Activated naive CD8-positive, alpha-beta T cell treated with anti-CD3 and anti-CD28 coated beads for 36 hours (primary cell): ENCODE results near the gene CCNG2. TPM values are rescaled to one million over a fixed set of nuclear protein-coding genes. Genes with fewer than 3 reads are reported as not detected.

ENCODE experiments used
- DNase-seq: peaks from one replicate; pipeline ENCODE4 v3.0.0; 2021
- H3K27ac Mint-ChIP-seq: one replicate; pipeline ENCODE4 v1.8.0; 2022; ENCODE audit warnings: mild to moderate bottlenecking, moderate library complexity, mixed read lengths
- H3K27me3 Mint-ChIP-seq: one replicate; pipeline ENCODE4 v1.8.0; 2022; ENCODE audit warnings: mild to moderate bottlenecking, mixed read lengths
- H3K36me3 Mint-ChIP-seq: one replicate; pipeline ENCODE4 v1.8.0; 2021; ENCODE audit warnings: mild to moderate bottlenecking, mixed read lengths
- H3K4me1 Mint-ChIP-seq: one replicate; pipeline ENCODE4 v1.8.0; 2021; ENCODE audit warnings: mixed read lengths
- H3K4me3 Mint-ChIP-seq: one replicate; pipeline ENCODE4 v1.8.0; 2022; ENCODE audit warnings: mild to moderate bottlenecking, moderate library complexity, mixed read lengths
- H3K9me3 Mint-ChIP-seq: one replicate; pipeline ENCODE4 v1.8.0; 2022; ENCODE audit warnings: mixed read lengths
- total RNA-seq, 2 experiments: library from RNA; stranded (reverse); gene quantifications; one replicate each; pipeline ENCODE4 v1.2.3, GENCODE V29; 2021

CCNG2 gene, protein sequence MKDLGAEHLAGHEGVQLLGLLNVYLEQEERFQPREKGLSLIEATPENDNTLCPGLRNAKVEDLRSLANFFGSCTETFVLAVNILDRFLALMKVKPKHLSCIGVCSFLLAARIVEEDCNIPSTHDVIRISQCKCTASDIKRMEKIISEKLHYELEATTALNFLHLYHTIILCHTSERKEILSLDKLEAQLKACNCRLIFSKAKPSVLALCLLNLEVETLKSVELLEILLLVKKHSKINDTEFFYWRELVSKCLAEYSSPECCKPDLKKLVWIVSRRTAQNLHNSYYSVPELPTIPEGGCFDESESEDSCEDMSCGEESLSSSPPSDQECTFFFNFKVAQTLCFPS
- 10 to 100 TPM; 17.4 to 18.7 TPM for total RNA-seq

DNA sequence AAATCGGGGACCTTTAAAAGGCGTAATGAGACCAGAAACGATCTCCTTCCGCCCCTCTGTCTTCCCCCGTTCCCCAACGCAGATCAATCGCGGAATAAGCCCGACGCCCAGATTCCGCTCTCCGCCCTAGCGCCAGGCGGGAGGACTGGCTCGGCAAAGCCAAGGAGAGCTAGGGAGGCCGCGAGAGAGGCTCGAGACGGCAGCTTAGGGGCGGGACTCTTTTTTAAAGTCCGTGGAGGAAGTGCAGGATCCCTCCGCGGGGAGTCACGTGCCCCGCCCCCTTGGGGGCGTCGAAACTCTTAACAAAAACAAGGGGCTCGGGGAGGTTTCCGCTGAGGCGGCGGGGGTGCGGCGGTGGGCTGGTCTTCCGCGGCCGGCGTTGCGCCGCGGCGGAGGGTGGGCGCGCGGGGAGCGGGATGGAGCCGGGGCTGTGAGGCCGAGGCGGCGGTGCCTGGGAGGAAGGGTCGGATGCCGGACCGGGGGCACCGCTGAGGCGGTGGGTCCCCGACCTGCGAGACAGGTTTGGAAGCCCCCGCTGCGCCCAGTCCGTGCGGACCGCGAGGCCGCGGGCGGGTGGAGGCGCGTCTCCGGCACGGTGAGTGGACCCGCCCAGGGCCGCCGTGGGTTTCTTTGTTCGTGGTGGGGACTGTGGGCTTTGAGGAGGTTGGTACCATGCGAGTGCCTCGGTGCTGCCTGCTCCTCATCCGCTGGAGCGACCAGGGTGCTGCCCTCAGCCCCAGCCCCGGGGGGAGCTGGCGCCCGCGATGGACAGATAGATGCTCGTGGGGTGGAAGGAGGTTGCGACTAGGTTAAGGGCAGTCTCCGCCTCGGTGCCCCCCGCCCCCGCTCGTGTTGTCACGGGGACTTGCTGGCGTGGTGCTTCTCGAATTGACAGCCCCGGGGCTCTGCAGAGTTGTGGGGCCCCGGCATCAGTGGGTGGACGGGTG is at the start of gene CCNG2:
Gene CCNG2, plus strand, starts transcription at position 296 of the 947 bp plus-strand sequence. CDS start 1,326 bp downstream, outside the sequence.
- Mint-ChIP-seq H3K27ac (peak within 1 kb of the TSS; percentile 97), H3K9me3 (no peaks in the 10 kb centered on the region)

DNA sequence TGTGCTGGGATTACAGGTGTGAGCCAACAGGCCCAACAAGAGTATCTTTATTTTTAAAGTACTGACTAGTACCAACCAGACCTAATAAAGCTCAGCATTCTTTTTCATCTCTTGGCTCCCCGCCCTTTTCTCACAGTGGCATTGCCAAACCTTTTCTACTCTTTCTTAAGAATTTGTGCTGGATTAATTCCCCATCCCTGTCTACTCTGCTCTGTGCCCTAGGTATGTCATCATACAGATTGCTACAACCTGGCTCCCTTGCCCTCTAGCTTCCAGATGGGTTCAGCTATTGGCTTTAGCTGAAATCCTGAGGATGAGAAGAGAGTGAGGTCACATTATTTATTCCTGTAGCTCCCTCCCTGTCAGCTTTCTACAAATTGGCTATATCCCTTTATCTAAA is 46.3 kb upstream of the CCNG2 start:
- no peaks in the 10 kb centered on the region for H3K36me3 Mint-ChIP-seq
- DNase-seq: no peak
- H3K9me3 Mint-ChIP-seq: no peaks in the 10 kb centered on the region
- no peaks in the 10 kb centered on the region for H3K4me1 Mint-ChIP-seq
- H3K4me3 Mint-ChIP-seq: no peak overlapping the region
- H3K27ac Mint-ChIP-seq: no peak overlapping the region
- H3K27me3 Mint-ChIP-seq: peaks cover 3% of the 10 kb centered on the region

More for the DNA sequence above, at the start of gene CCNG2:
- Mint-ChIP-seq H3K4me3 (peak within 1 kb of the TSS; percentile 98), H3K36me3 (peaks cover 7% of the 10 kb centered on the region), H3K4me1 (peaks cover 25% of the 10 kb centered on the region), H3K27me3 (no peaks in the 10 kb centered on the region)
- peak; percentile 85 for DNase-seq

DNA sequence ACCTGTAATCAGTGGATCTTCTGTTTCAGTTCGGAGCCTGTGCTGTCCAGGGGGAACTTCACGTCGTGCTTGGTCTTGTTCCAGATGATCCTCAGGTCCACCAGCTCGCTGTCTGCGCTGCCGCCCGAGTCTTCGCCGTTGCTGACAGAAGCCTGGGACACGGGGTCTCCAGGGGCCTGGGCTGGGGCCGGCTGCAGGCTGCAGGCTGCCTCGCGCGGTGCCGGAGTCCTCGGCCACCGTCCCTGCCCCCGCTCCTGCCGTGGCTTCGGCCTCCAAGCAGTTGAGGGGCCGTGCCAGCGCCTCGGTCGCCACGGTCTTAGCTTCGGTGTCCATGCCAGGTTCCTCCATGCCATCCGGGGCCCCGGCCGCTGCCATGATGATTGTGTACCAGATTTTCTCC is 43.9 kb upstream of the CCNG2 start:
- no peak for DNase-seq
- H3K27me3 Mint-ChIP-seq: peaks cover 3% of the 10 kb centered on the region
- H3K4me1 Mint-ChIP-seq: no peaks in the 10 kb centered on the region
- no peak overlapping the region for H3K4me3 Mint-ChIP-seq
- H3K27ac Mint-ChIP-seq: no peak overlapping the region
- H3K36me3 Mint-ChIP-seq: no peaks in the 10 kb centered on the region
- H3K9me3 Mint-ChIP-seq: no peaks in the 10 kb centered on the region

DNA sequence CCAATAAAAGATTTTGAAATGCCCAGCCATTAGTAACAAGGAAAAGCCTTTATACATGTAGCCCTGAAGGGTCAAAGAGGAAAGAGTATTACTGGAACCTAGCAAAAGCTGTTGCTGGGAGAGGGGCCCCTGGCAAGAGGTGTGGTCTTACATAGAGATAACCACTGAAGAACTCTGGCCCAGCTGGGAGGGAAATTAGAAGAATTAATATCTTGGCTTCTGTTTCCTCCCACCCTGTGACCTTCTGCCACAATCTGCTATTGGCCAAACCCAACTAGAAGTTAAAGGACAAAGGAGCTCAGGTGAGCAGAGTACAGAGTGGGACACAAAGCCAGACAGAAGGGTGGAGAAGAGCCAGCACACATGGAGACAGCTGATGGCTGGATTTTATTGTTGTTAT is 39.3 kb upstream of the CCNG2 start:
- Mint-ChIP-seq H3K4me3 (no peak overlapping the region), H3K36me3 (no peaks in the 10 kb centered on the region), H3K9me3 (no peaks in the 10 kb centered on the region), H3K27me3 (no peaks in the 10 kb centered on the region), H3K4me1 (no peaks in the 10 kb centered on the region), H3K27ac (no peak overlapping the region)
- DNase-seq: no peak

DNA sequence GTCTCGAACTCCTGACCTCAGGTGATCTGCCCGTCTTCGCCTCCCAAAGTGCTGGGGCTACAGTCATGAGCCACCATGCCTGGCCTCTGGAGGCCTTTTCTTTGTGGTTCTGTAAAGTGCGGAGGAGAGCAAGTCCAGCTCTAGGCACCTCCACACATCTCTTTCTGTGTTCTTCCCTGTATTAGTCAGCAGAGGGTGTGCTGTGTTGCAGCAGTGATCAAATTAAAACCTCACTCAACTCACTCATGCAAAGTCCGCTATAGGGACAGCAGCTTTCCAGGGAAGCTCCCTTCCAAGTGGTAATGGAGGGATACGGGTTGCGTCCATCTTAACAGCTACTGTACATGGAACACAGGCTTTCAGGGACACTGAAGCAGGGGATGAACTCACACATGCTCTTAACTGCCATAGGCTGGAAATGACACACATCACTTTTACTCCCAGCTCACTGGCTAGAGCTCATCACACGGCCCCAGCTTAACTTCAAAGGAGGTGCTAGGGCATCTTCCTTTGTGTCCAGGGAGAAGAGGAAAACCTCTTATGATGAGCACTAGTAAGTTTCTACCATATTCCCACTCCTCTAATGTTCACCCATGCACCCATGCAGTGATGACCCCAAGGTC is 36.0 kb upstream of the CCNG2 start:
- no peak for DNase-seq
- Mint-ChIP-seq H3K4me1 (no peaks in the 10 kb centered on the region), H3K4me3 (no peak overlapping the region), H3K27ac (no peak overlapping the region), H3K27me3 (no peaks in the 10 kb centered on the region), H3K9me3 (no peaks in the 10 kb centered on the region), H3K36me3 (no peaks in the 10 kb centered on the region)

DNA sequence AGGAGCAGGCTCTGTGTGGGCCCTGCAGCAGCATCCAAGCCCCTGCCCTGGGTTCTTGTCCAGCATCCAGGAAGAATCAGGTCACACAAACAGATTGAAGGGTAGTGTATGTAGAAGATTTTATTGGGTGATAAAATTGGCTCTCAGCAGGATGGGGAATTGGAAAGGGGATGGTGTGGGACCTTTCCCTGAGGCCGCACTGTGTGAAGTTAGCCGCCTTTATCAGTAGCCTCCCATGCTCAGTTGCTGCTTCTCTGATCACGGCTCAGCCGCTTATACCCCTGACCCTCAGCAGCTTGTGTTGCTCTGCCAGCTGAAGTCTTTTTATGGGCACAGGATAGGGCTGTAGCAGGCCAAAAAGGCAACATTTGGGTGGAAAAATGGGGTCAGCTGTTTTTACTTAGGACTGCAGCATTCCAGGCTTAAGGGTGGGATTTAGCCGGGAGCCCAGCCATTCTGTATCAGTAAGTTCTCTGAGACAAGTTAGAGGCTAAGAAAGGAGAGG is 35.2 kb upstream of the CCNG2 start:
- Mint-ChIP-seq H3K4me3 (no peak overlapping the region), H3K36me3 (no peaks in the 10 kb centered on the region), H3K9me3 (no peaks in the 10 kb centered on the region), H3K27me3 (no peaks in the 10 kb centered on the region), H3K4me1 (no peaks in the 10 kb centered on the region), H3K27ac (no peak overlapping the region)
- DNase-seq: no peak

DNA sequence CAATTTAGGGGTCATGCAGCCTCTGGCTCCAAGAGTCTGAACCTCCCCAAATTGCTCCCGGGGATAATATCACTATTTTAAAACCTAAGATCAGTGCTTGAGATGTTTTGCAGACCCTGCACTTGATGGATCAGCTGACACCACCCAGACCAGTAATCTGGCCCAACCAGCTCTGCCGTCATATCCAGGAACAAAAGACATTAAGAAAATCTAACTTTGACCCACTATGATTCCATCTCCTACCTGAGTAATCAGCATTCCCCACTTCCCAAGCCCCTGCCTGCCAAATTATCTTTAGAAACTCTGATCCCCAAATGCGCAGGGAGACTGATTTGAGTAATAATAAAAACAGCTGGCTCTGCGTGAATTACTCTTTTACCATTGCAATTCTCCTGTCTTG is 34.4 kb upstream of the CCNG2 start:
- Mint-ChIP-seq H3K4me1 (peaks cover 4% of the 10 kb centered on the region), H3K36me3 (no peaks in the 10 kb centered on the region), H3K27me3 (no peaks in the 10 kb centered on the region), H3K27ac (no peak overlapping the region), H3K4me3 (no peak overlapping the region), H3K9me3 (no peaks in the 10 kb centered on the region)
- no peak for DNase-seq

DNA sequence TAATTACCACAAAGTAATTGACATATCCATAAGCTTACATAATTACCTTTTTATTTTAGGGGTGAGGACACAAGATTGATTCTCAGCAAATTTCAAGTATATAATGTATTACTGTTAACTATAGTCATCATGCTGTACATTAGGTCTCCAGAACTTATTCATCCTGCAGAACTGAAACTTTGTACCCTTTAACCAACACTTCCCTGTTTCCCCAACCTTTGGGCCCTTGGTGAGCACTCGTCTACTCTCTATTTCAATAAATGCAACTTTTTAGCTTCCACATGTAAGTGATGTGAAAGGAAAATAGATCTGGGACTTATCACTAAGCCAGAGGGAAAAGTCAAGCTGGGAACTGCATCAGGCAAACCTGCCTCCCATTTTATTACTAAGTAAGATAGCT is 33.6 kb upstream of the CCNG2 start:
- Mint-ChIP-seq H3K9me3 (no peaks in the 10 kb centered on the region), H3K36me3 (no peaks in the 10 kb centered on the region), H3K27ac (no peak overlapping the region), H3K4me1 (peaks cover 7% of the 10 kb centered on the region), H3K4me3 (no peak overlapping the region), H3K27me3 (no peaks in the 10 kb centered on the region)
- no peak for DNase-seq

DNA sequence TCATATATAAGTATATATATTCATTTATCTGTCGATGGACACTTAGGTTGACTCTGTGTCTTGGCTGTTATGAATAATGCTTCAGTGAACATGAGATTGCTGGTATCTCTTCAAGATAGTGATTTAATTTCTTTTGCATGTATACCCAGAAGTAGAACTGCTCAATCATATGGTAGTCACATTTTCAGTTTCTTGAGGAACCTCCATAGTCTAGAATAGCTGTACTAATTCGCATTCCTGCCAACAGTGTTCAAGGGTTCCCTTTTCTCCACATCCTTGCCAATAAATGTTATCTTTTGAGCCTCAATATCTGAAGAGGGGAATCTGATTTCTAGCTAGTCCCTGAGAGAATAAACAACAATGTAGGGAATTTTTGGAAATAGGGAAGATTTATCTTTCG is 32.4 kb upstream of the CCNG2 start:
- Mint-ChIP-seq H3K27me3 (no peaks in the 10 kb centered on the region), H3K36me3 (no peaks in the 10 kb centered on the region), H3K9me3 (no peaks in the 10 kb centered on the region), H3K27ac (no peak overlapping the region), H3K4me3 (no peak overlapping the region), H3K4me1 (peaks cover 7% of the 10 kb centered on the region)
- no peak for DNase-seq

DNA sequence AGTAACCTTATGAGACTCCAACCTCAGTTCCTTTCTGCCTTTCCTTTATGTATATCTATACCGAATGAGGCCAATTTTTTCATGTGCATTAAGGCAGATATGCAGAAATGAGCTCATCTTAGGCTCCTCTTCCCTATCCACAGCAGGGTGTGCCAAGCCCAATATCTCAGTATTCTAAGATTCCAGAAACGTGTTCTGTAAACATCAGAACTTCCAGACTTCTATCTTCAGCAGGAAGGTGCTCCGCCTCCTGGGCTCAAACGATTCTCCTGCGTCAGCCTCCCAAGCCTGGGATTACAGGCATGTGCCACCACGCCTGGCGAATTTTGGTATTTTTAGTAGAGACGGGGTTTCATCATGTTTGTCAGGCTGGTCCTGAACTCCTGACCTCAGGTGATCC is 31.0 kb upstream of the CCNG2 start:
- no peak for DNase-seq
- H3K4me1 Mint-ChIP-seq: peaks cover 7% of the 10 kb centered on the region
- no peaks in the 10 kb centered on the region for H3K36me3 Mint-ChIP-seq
- no peak overlapping the region for H3K27ac Mint-ChIP-seq
- H3K27me3 Mint-ChIP-seq: no peaks in the 10 kb centered on the region
- no peaks in the 10 kb centered on the region for H3K9me3 Mint-ChIP-seq
- no peak overlapping the region for H3K4me3 Mint-ChIP-seq

DNA sequence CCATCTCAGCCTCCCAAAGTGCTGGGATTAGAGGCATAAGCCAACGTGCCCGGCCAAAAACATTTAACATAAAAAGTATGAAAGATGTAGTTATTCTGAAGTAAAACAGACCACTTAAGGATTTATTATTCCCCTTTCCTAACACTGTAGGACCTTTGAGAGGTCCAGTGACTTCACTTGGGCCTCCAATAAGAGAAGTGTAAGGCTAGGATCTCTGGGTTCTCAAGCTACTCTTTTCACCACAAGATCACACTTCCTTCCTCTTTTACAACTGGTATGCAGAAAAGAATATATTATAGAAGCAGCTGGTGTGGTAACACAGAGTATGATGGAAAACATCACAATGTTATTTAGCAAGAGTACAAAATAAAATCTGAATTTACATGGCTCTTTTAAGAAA is 30.2 kb upstream of the CCNG2 start:
- Mint-ChIP-seq H3K27me3 (no peaks in the 10 kb centered on the region), H3K9me3 (no peaks in the 10 kb centered on the region), H3K36me3 (no peaks in the 10 kb centered on the region), H3K27ac (no peak overlapping the region), H3K4me1 (peaks cover 7% of the 10 kb centered on the region), H3K4me3 (no peak overlapping the region)
- no peak for DNase-seq

DNA sequence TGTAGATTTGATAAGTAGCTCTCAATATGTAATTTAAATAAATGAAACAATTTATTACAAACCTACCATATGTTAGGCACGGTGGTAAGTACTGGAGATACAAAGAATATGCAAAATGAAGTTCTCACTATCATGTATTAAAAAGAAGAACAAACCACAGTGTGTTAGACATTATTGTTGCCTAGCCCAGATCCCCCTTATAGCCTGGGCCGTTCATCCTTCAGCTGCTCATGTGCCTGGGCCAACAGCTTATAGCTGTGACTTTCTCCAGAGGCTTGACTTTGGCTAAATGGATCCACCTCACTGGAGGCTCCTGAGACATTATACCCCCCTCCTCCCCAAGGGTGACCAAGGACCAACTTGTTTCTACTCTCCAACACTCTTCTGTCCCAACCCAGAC is 29.8 kb upstream of the CCNG2 start:
- H3K4me1 Mint-ChIP-seq: peaks cover 7% of the 10 kb centered on the region
- no peaks in the 10 kb centered on the region for H3K36me3 Mint-ChIP-seq
- DNase-seq: no peak
- peak overlapping the region; percentile 19 for H3K27ac Mint-ChIP-seq
- H3K27me3 Mint-ChIP-seq: no peaks in the 10 kb centered on the region
- no peak overlapping the region for H3K4me3 Mint-ChIP-seq
- no peaks in the 10 kb centered on the region for H3K9me3 Mint-ChIP-seq

DNA sequence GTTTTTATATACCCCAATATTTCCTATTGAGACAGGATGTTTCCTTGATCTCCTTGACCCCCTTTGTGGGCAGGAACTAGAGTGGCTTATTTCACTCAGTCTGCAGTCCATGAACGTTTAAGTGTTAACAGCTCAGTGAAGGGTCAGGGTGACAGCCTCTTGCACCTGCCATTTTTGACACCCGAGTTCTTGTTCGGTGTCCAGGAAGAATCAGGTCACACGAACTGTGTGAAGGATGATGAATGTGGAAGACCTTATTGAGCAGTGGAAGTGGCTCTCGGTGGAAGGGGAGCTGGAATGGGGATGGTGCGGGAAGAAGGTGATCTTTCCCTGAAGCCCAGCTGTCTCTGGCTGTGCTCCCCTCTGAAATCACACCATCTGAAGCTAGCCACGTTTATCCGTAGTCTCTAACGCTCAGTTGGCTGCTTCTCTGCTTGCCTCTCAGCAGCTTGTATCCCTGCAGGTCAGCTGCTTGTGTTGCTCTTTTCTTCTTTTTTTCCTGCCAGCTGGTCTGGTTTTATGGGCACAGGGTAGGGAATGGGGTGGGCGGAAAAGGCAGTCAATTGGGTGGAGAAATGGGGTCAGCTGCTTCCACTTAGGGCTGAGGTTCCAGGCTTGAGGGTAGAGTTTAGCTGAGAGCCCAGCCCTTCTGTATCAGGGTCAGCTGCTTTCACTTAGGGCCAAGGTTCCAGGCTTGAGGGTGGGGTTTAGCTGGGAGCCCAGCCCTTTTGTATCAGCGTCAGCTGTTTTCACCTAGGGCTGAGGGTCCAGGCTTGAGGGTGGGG is 29.0 kb upstream of the CCNG2 start:
- no peak for DNase-seq
- H3K27me3 Mint-ChIP-seq: no peaks in the 10 kb centered on the region
- peak overlapping the region; percentile 49 for H3K27ac Mint-ChIP-seq
- no peak overlapping the region for H3K4me3 Mint-ChIP-seq
- H3K9me3 Mint-ChIP-seq: no peaks in the 10 kb centered on the region
- H3K4me1 Mint-ChIP-seq: peaks cover 7% of the 10 kb centered on the region
- H3K36me3 Mint-ChIP-seq: no peaks in the 10 kb centered on the region

DNA sequence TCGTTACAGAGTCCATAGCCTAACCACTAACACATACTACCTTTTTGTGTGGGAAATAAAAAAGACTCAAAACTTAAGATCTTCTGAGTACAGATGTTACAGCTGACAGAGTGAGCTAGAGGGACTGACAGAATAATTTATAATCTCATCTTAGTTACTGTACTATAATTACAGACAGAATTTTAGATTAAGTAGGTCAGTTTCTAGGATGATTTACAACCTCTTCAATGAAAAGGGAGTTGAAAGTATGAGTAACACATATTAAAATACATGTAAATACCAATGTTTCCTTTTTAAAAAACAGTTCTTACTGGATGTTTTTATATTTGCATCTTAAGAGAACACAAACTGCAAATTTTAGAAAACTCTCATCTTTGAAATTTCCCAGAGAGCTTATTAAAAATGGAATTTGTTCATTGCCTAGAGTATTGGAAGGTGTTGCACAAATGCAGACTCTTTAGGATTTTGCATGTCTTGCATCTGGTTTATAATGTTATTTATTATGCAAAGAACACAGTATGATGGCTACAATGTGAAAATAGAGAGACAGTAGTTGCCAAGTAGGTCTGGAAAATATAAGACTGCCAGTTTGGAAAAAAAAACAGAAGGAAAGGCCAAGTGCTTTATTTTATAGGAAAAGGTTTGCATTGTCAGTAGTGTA is 24.2 kb upstream of the CCNG2 start:
- H3K4me3 Mint-ChIP-seq: no peak overlapping the region
- DNase-seq: no peak
- H3K4me1 Mint-ChIP-seq: peaks cover under 1% of the 10 kb centered on the region
- peak overlapping the region; percentile 37 for H3K27ac Mint-ChIP-seq
- H3K36me3 Mint-ChIP-seq: no peaks in the 10 kb centered on the region
- H3K27me3 Mint-ChIP-seq: no peaks in the 10 kb centered on the region
- H3K9me3 Mint-ChIP-seq: no peaks in the 10 kb centered on the region
